NCI-H524 treated with DMSO at 0.1 percent for 48 hours (cell line): Measurements from ENCODE around the gene NAV3.
A peak's percentile ranks its signal among the peaks of the same experiment; 100 is the strongest.

Source experiments
- DNase-seq: peaks from one replicate; lab custom pipeline; 2025; lab: John Stamatoyannopoulos, UW

NAV3 gene

GRCh38 chr12:78186670-78187069 lies 356.0 kb downstream of the NAV3 start:
- no peak for DNase-seq

- DNase-seq: no peak
Observed at GRCh38 chr12:78187741-78188140, 357.0 kb downstream of the NAV3 start.

GRCh38 chr12:78189656-78190055 lies 359.0 kb downstream of the NAV3 start:
- DNase-seq: no peak

GRCh38 chr12:78191611-78192010 lies 360.9 kb downstream of the NAV3 start:
- no peak for DNase-seq

- no peak for DNase-seq
Observed at GRCh38 chr12:78192979-78193378, 362.3 kb downstream of the NAV3 start.

- no peak for DNase-seq
Observed at GRCh38 chr12:78194448-78194847, 363.8 kb downstream of the NAV3 start.

- no peak for DNase-seq
Observed at GRCh38 chr12:78198896-78199295, 368.2 kb downstream of the NAV3 start.

GRCh38 chr12:78199926-78200325 lies 369.2 kb downstream of the NAV3 start:
- DNase-seq: no peak

- no peak for DNase-seq
Observed at GRCh38 chr12:78204926-78205325, 374.2 kb downstream of the NAV3 start.

- peak; percentile 15 for DNase-seq
Observed at GRCh38 chr12:78208092-78208491, 377.4 kb downstream of the NAV3 start.

- peak; percentile 93 for DNase-seq
Observed at GRCh38 chr12:78209846-78210505, 379.3 kb downstream of the NAV3 start.

- no peak for DNase-seq
Observed at GRCh38 chr12:78210506-78210860, 379.8 kb downstream of the NAV3 start.

GRCh38 chr12:78210894-78211302 lies 380.2 kb downstream of the NAV3 start:
- DNase-seq: no peak

GRCh38 chr12:78220811-78221210 lies 390.1 kb downstream of the NAV3 start:
- DNase-seq: no peak

GRCh38 chr12:78224154-78224553 lies 393.5 kb downstream of the NAV3 start:
- no peak for DNase-seq

GRCh38 chr12:78226763-78227162 lies 396.1 kb downstream of the NAV3 start:
- DNase-seq: no peak

GRCh38 chr12:78229591-78230101 lies 399.0 kb downstream of the NAV3 start:
- no peak for DNase-seq

GRCh38 chr12:78232756-78233155 lies 402.1 kb downstream of the NAV3 start:
- no peak for DNase-seq

- DNase-seq: no peak
Observed at GRCh38 chr12:78236264-78236663, 405.6 kb downstream of the NAV3 start.

- DNase-seq: no peak
Observed at GRCh38 chr12:78239544-78239943, 408.9 kb downstream of the NAV3 start.

- peak; percentile 45 for DNase-seq
Observed at GRCh38 chr12:78240827-78241226, 410.1 kb downstream of the NAV3 start.

- DNase-seq: no peak
Observed at GRCh38 chr12:78241446-78241845, 410.8 kb downstream of the NAV3 start.

- DNase-seq: no peak
Observed at GRCh38 chr12:78244916-78245507, 414.3 kb downstream of the NAV3 start.

GRCh38 chr12:78248321-78248720 lies 417.6 kb downstream of the NAV3 start:
- no peak for DNase-seq
